HepG2 (cell line): ENCODE data around the gene ATP10A. TPM values are rescaled to one million over a fixed set of nuclear protein-coding genes. Genes with fewer than 3 reads are reported as not detected.

Experiments
- ATAC-seq: fragments of 200-7000 bp; cut with Tn5 transposase; 3 replicates; pipeline ENCODE4 v1.9.1; 2020; ENCODE audit warnings: mild to moderate bottlenecking, moderate library complexity
- BruUV-seq: library from RNA; stranded (reverse); fragments of 400-500 nt; replicated peaks from 2 replicates; lab custom pipeline; 2021; lab: Mats Ljungman, UMichigan
- CTCF ChIA-PET: fragments of 300-600 bp; formaldehyde crosslinking; extraction: SDS; loops from one replicate; lab custom pipeline; 2021; ENCODE audit warnings: low total read pairs, inconsistent platforms, low intra/inter-chr PET ratio; lab: Yijun Ruan, JAX
- POLR2A ChIA-PET: fragments of 350-600 bp; sonication (Branson Sonifier 250); formaldehyde crosslinking; loops from one replicate; lab custom pipeline; 2020; ENCODE audit warnings: antibody characterized with exemption, inconsistent platforms; lab: Yijun Ruan, JAX
- DNase-seq: peaks from one replicate; pipeline ENCODE4 v3.0.0-alpha.2; 2015; ENCODE audit warnings: low spot score
- FAIRE-seq: peaks from 3 replicates; lab custom pipeline; 2011; peaks lifted over from hg19 to GRCh38; lab: Jason Lieb, UNC
- H2AFZ ChIP-seq: one replicate; pipeline ENCODE4 v1.6.1; 2011; ENCODE audit warnings: low read length, inconsistent platforms
- H3K27ac ChIP-seq: fragments of 300-600 bp; 3 replicates; pipeline ENCODE4 v1.8.0; 2011; ENCODE audit warnings: mixed run types, mild to moderate bottlenecking, mixed read lengths, low read length, inconsistent platforms; ENCODE audit not compliant: insufficient read depth; ENCODE audit errors: extremely low read length
- H3K27me3 ChIP-seq, 2 experiments: fragments of 200-600 bp in 1 of 2; 2 replicates in 1 of 2; 3 replicates in 1 of 2; pipeline versions ENCODE4 v1.6.0 to v1.8.0; 2011; ENCODE audit warnings: low read length in 2 of 2, mild to moderate bottlenecking in 2 of 2, moderate library complexity in 2 of 2, inconsistent platforms in 1 of 2; ENCODE audit not compliant: insufficient read depth in 2 of 2, control insufficient read depth in 1 of 2
- H3K36me3 ChIP-seq, 2 experiments: fragments of 200-600 bp in 1 of 2; replicated peaks in 1 of 2; 2 replicates in 1 of 2; 3 replicates in 1 of 2; pipeline versions ENCODE4 v1.5.1 to v1.8.0; 2011; ENCODE audit warnings: low read length in 2 of 2, inconsistent platforms in 1 of 2; ENCODE audit not compliant: insufficient read depth in 2 of 2, control insufficient read depth in 1 of 2
- H3K4me1 ChIP-seq: 2 replicates; pipeline ENCODE4 v1.5.1; 2012; ENCODE audit warnings: low read length, inconsistent platforms; ENCODE audit not compliant: insufficient read depth
- H3K4me2 ChIP-seq: 2 replicates; pipeline ENCODE4 v1.6.0; 2011; ENCODE audit warnings: low read depth, low read length, inconsistent platforms
- H3K4me3 ChIP-seq, 3 experiments: fragments of 200-600 bp in 1 of 3; sonication (generic), shearing (Covaris generic) in 1 of 3; replicated peaks in 1 of 3; 2 replicates each; pipeline ENCODE4 v1.5.1; 2011 to 2016; ENCODE audit warnings: low read length in 3 of 3, inconsistent platforms in 2 of 3, low read depth in 2 of 3, mild to moderate bottlenecking in 2 of 3, control low read depth in 1 of 3, mixed read lengths in 1 of 3; ENCODE audit not compliant: insufficient read depth in 1 of 3
- H3K79me2 ChIP-seq: one replicate; pipeline ENCODE4 v1.6.1; 2011; ENCODE audit warnings: low read length, inconsistent platforms; ENCODE audit not compliant: insufficient read depth
- H3K9ac ChIP-seq: 2 replicates; pipeline ENCODE4 v1.6.0; 2011; ENCODE audit warnings: mild to moderate bottlenecking, low read depth, low read length, inconsistent platforms; ENCODE audit not compliant: insufficient read depth
- H3K9me3 ChIP-seq: 2 replicates; pipeline ENCODE4 v1.5.1; 2012; ENCODE audit warnings: mild to moderate bottlenecking, low read length
- H4K20me1 ChIP-seq: 2 replicates; pipeline ENCODE4 v1.6.0; 2011; ENCODE audit warnings: inconsistent platforms, mild to moderate bottlenecking, low read length, moderate library complexity; ENCODE audit not compliant: insufficient read depth
- CENPT ChIP-seq: sonication (generic); formaldehyde crosslinking; IDR thresholded peaks from 2 replicates; pipeline ENCODE4 v1.8.0; 2022; ENCODE audit warnings: low read depth, mild to moderate bottlenecking, moderate library complexity, missing genetic modification reagents
- DNMT1 ChIP-seq: sonication (generic); formaldehyde crosslinking; IDR thresholded peaks from 2 replicates; pipeline ENCODE4 v1.5.1; 2020; ENCODE audit warnings: mild to moderate bottlenecking, missing genetic modification reagents
- ETV6 ChIP-seq: sonication (generic); formaldehyde crosslinking; conservative IDR thresholded peaks from 2 replicates; pipeline ENCODE4 v1.4.0; 2020; ENCODE audit warnings: missing genetic modification reagents
- HNF4G ChIP-seq, 2 experiments: sonication (generic) in 1 of 2; formaldehyde crosslinking in 1 of 2; IDR thresholded peaks; 2 replicates each; pipeline versions ENCODE4 v1.4.0 to v1.6.1; 2011 to 2020; ENCODE audit warnings: borderline replicate concordance in 2 of 2, low read depth in 2 of 2, mild to moderate bottlenecking in 2 of 2, low read length in 1 of 2, missing genetic modification reagents in 1 of 2, moderate library complexity in 1 of 2
- ISL2 ChIP-seq: sonication (generic); formaldehyde crosslinking; IDR thresholded peaks from 2 replicates; pipeline ENCODE4 v1.5.0; 2020; ENCODE audit warnings: missing genetic modification reagents
- KLF12 ChIP-seq: sonication (generic); formaldehyde crosslinking; IDR thresholded peaks from 2 replicates; pipeline ENCODE4 v1.4.0; 2020; ENCODE audit warnings: missing genetic modification reagents, borderline replicate concordance
- MEF2D ChIP-seq: sonication (generic); formaldehyde crosslinking; IDR thresholded peaks from 2 replicates; pipeline ENCODE4 v1.5.1; 2020; ENCODE audit warnings: mild to moderate bottlenecking, missing genetic modification reagents
- PLRG1 ChIP-seq: fragments of 450-650 bp; conservative IDR thresholded peaks from 2 replicates; pipeline ENCODE4 v1.6.1; 2016
- TERF1 ChIP-seq: sonication (generic); formaldehyde crosslinking; IDR thresholded peaks from 2 replicates; pipeline ENCODE4 v1.8.0; 2022; ENCODE audit warnings: mild to moderate bottlenecking, missing genetic modification reagents, moderate library complexity
- ZNF549 ChIP-seq: sonication (generic); formaldehyde crosslinking; IDR thresholded peaks from 2 replicates; pipeline ENCODE4 v1.5.0; 2020; ENCODE audit warnings: missing genetic modification reagents
- ZNF652 ChIP-seq: IDR thresholded peaks from 2 replicates; pipeline ENCODE4 v1.6.1; 2016; ENCODE audit warnings: low read depth, borderline replicate concordance
- WGBS: methylation state at CpG from one replicate; pipeline ENCODE4 v1.1.6; 2017; ENCODE audit warnings: low lambda C conversion rate; 5-methylcytosine and 5-hydroxymethylcytosine counted together
- in situ Hi-C: cut with HindIII; loops from 2 replicates; pipeline ENCODE4 v1.10.0; 2017; ENCODE audit warnings: low pct_unique_long_range_greater_than_20kb; ENCODE audit not compliant: extremely low pct_ligation_motif_present
- intact Hi-C: fragments of 100-400 bp; cut with micrococcal nuclease; formaldehyde crosslinking; loops from one replicate; pipeline ENCODE4 v1.10.0; 2022; ENCODE audit not compliant: unreplicated experiment
- polyA plus RNA-seq, 8 experiments: library from polyadenylated mRNA; depleted of rRNA in 3 of 8; stranded (reverse) in 7 of 8; unstranded in 1 of 8; fragments of >200 nt; fragmentation: Illumina TruSeq in 4 of 8; extraction: Trizol in 4 of 8; gene quantifications; 2 replicates each; pipeline versions ENCODE4 v1.2.1 to v1.2.3, GENCODE V29; 2011 to 2016; ENCODE audit warnings: low read depth in 4 of 8, missing spikeins in 1 of 8, mixed read lengths in 1 of 8; ENCODE audit not compliant: insufficient read depth in 1 of 8
- total RNA-seq, 5 experiments: library from RNA; depleted of rRNA; stranded (reverse); fragments of >200 nt; fragmentation: Illumina TruSeq; extraction: Trizol; gene quantifications; 2 replicates each; pipeline ENCODE4 v1.2.3, GENCODE V29; 2016; ENCODE audit warnings: low read depth in 1 of 5
- TF ChIP-seq, protein P1 (sequence below): IDR thresholded peaks from 2 replicates; pipeline ENCODE4 v1.6.1; 2016; ENCODE audit warnings: missing compliant biosample characterization, missing genetic modification reagents, borderline replicate concordance
- TF ChIP-seq, protein P2 (sequence below): IDR thresholded peaks from 2 replicates; pipeline ENCODE4 v1.6.1; 2018; ENCODE audit warnings: missing genetic modification reagents
- TF ChIP-seq, protein P3 (sequence below): sonication (generic); formaldehyde crosslinking; IDR thresholded peaks from 2 replicates; pipeline ENCODE4 v1.4.0; 2020; ENCODE audit warnings: missing genetic modification reagents, mild to moderate bottlenecking, borderline replicate concordance

Gene ATP10A
- total and polyA plus RNA-seq, 2 of the 13 experiments (the other 11 are each of a cell fraction or from before 2014, with no cell fraction given): 0.58 to 4.2 TPM

DNA sequence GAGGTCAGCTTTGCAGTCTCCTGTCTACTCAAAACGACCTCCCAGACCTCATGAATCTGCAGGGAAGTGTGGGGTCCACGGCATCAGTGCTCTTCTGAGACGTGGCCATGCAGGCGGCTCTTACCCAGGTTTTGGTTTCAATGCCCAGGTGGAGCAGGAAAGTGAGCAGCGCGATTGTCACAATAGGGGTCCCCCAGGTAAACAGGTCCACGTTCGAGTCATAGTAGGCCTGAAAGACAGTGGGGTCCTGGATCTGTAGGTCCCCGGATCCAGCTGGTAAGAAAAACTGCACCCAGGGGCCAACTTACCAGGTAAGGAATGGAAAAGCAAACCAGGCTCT, 182.5 kb downstream of the ATP10A start:
- H3K79me2 ChIP-seq: no peaks in the 10 kb centered on the region
- no peak for ATAC-seq
- H3K27me3 ChIP-seq: no peaks in the 10 kb centered on the region
- no peaks in the 10 kb centered on the region for H3K36me3 ChIP-seq
- H3K27ac ChIP-seq: no peak overlapping the region
- in situ Hi-C loops: no loop called here
- DNase-seq: no peak
- TF ChIP-seq TERF1 (CRISPR knock-in tag): no peak
- no peak for TF ChIP-seq ZNF652 (CRISPR knock-in tag)
- no peak for TF ChIP-seq CENPT (CRISPR knock-in tag)
- TF ChIP-seq KLF12: no peak
- no peak for TF ChIP-seq DNMT1 (CRISPR knock-in tag)
- no peak for TF ChIP-seq ZNF549
- TF ChIP-seq MEF2D (CRISPR knock-in tag): no peak
- TF ChIP-seq, protein P1, sequence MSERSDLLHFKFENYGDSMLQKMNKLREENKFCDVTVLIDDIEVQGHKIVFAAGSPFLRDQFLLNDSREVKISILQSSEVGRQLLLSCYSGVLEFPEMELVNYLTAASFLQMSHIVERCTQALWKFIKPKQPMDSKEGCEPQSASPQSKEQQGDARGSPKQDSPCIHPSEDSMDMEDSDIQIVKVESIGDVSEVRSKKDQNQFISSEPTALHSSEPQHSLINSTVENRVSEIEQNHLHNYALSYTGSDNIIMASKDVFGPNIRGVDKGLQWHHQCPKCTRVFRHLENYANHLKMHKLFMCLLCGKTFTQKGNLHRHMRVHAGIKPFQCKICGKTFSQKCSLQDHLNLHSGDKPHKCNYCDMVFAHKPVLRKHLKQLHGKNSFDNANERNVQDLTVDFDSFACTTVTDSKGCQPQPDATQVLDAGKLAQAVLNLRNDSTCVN (CRISPR knock-in tag): no peak
- TF ChIP-seq, protein P2, sequence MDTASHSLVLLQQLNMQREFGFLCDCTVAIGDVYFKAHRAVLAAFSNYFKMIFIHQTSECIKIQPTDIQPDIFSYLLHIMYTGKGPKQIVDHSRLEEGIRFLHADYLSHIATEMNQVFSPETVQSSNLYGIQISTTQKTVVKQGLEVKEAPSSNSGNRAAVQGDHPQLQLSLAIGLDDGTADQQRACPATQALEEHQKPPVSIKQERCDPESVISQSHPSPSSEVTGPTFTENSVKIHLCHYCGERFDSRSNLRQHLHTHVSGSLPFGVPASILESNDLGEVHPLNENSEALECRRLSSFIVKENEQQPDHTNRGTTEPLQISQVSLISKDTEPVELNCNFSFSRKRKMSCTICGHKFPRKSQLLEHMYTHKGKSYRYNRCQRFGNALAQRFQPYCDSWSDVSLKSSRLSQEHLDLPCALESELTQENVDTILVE (CRISPR knock-in tag): no peak
- no peak for TF ChIP-seq HNF4G (IDR thresholded peaks at IDR 0.05; ENCODE audit: borderline replicate concordance, low read depth, low read length)
- TF ChIP-seq HNF4G (CRISPR knock-in tag; IDR thresholded peaks at IDR 0.05; ENCODE audit: borderline replicate concordance, low read depth): no peak
- TF ChIP-seq ETV6 (CRISPR knock-in tag): no peak
- TF ChIP-seq, protein P3, sequence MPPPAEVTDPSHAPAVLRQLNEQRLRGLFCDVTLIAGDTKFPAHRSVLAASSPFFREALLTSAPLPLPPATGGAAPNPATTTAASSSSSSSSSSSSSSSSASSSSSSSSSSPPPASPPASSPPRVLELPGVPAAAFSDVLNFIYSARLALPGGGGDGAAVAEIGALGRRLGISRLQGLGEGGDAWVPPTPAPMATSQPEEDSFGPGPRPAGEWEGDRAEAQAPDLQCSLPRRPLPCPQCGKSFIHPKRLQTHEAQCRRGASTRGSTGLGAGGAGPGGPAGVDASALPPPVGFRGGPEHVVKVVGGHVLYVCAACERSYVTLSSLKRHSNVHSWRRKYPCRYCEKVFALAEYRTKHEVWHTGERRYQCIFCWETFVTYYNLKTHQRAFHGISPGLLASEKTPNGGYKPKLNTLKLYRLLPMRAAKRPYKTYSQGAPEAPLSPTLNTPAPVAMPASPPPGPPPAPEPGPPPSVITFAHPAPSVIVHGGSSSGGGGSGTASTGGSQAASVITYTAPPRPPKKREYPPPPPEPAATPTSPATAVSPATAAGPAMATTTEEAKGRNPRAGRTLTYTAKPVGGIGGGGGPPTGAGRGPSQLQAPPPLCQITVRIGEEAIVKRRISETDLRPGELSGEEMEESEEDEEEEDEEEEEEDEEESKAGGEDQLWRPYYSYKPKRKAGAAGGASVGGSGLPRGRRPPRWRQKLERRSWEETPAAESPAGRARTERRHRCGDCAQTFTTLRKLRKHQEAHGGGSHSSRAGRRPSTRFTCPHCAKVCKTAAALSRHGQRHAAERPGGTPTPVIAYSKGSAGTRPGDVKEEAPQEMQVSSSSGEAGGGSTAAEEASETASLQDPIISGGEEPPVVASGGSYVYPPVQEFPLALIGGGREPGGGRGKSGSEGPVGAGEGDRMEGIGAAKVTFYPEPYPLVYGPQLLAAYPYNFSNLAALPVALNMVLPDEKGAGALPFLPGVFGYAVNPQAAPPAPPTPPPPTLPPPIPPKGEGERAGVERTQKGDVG: no peak
- no peak for TF ChIP-seq ISL2
- no peak for TF ChIP-seq PLRG1
- no peak overlapping the region for H3K9ac ChIP-seq
- no peak for FAIRE-seq
- ChIA-PET POLR2A (no interaction called here), CTCF (no interaction called here)
- no peak overlapping the region for H3K4me2 ChIP-seq
- H4K20me1 ChIP-seq: no peaks in the 10 kb centered on the region
- intact Hi-C loops: no loop called here
- no peak overlapping the region for H2AFZ ChIP-seq
- WGBS: 30% methylated on average over 9 of the region's 9 CpGs
- H3K9me3 ChIP-seq: 0 out of 2 replicates have a peak, but pooled peaks cover 4% of the 10 kb centered on the region
- no TSS peak for BruUV-seq
- no peaks in the 10 kb centered on the region for H3K4me1 ChIP-seq
- H3K4me3 ChIP-seq: no peak overlapping the region
